Measurements from ENCODE around the gene TMEM143. TPM values are rescaled to one million over a fixed set of nuclear protein-coding genes. Genes with fewer than 3 reads are reported as not detected.

Gene TMEM143
- total RNA-seq, 3 donors from 2014 or later (not counting 1 experiment from before 2014, with no cell fraction given): 10.2 to 12.3 (median 11.1) TPM

GRCh38 chr19:48382286-48382685 lies 18.5 kb upstream of the TMEM143 start:
- Histone ChIP-seq H3K27me3 (ENCODE audit: control insufficient read depth, insufficient read depth, low read length) (no peaks in the 10 kb centered on the region), H3K36me3 (ENCODE audit: control insufficient read depth, insufficient read depth, low read length) (peaks cover 26% of the 10 kb centered on the region), H3K4me1 (ENCODE audit: control insufficient read depth, insufficient read depth, low read length) (no peaks in the 10 kb centered on the region), H3K4me3 (ENCODE audit: low read length) (no peak overlapping the region), H3K27ac (ENCODE audit: low read length) (no peak overlapping the region), H3K9me3 (ENCODE audit: control insufficient read depth, insufficient read depth, low read length) (no peaks in the 10 kb centered on the region)
- Mint-ChIP-seq H3K36me3 (no peaks in the 10 kb centered on the region), H3K9me3 (no peaks in the 10 kb centered on the region), H3K4me3 (no peak overlapping the region), H3K4me1 (no peaks in the 10 kb centered on the region), H3K27ac (no peak overlapping the region), H3K27me3 (ENCODE audit: low read depth in 2 of 2) (no peaks in the 10 kb centered on the region)
- intact Hi-C loops (cut with micrococcal nuclease): no loop called here
- TF ChIP-seq, protein P1, sequence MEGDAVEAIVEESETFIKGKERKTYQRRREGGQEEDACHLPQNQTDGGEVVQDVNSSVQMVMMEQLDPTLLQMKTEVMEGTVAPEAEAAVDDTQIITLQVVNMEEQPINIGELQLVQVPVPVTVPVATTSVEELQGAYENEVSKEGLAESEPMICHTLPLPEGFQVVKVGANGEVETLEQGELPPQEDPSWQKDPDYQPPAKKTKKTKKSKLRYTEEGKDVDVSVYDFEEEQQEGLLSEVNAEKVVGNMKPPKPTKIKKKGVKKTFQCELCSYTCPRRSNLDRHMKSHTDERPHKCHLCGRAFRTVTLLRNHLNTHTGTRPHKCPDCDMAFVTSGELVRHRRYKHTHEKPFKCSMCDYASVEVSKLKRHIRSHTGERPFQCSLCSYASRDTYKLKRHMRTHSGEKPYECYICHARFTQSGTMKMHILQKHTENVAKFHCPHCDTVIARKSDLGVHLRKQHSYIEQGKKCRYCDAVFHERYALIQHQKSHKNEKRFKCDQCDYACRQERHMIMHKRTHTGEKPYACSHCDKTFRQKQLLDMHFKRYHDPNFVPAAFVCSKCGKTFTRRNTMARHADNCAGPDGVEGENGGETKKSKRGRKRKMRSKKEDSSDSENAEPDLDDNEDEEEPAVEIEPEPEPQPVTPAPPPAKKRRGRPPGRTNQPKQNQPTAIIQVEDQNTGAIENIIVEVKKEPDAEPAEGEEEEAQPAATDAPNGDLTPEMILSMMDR (IDR thresholded peaks at IDR 0.05): no peak
- DNase-seq (no peak), ATAC-seq (no peak)
- 92% methylated on average over 8 of the region's 8 CpGs for WGBS (ENCODE audit: insufficient coverage)

- DNase-seq: no peak
- Mint-ChIP-seq H3K4me3 (no peak overlapping the region), H3K36me3 (no peaks in the 10 kb centered on the region), H3K4me1 (no peaks in the 10 kb centered on the region), H3K27me3 (ENCODE audit: low read depth in 2 of 2) (no peaks in the 10 kb centered on the region), H3K27ac (no peak overlapping the region), H3K9me3 (no peaks in the 10 kb centered on the region)
- intact Hi-C loops (cut with micrococcal nuclease): no loop called here
- H3K27ac ChIP-seq (ENCODE audit: low read length): no peak overlapping the region
- no peak overlapping the region for H3K4me3 ChIP-seq (ENCODE audit: low read length)
- TF ChIP-seq, protein P1 (IDR thresholded peaks at IDR 0.05): no peak
- ATAC-seq: no peak
- H3K4me1 ChIP-seq (ENCODE audit: control insufficient read depth, insufficient read depth, low read length): no peaks in the 10 kb centered on the region
- no peaks in the 10 kb centered on the region for H3K9me3 ChIP-seq (ENCODE audit: control insufficient read depth, insufficient read depth, low read length)
- H3K27me3 ChIP-seq (ENCODE audit: control insufficient read depth, insufficient read depth, low read length): no peaks in the 10 kb centered on the region
- 95% methylated on average over 11 of the region's 11 CpGs for WGBS (ENCODE audit: insufficient coverage)
- H3K36me3 ChIP-seq (ENCODE audit: control insufficient read depth, insufficient read depth, low read length): peaks cover 22% of the 10 kb centered on the region
These were observed 17.6 kb upstream of the TMEM143 start for GRCh38 chr19:48381178-48381950.

DNA sequence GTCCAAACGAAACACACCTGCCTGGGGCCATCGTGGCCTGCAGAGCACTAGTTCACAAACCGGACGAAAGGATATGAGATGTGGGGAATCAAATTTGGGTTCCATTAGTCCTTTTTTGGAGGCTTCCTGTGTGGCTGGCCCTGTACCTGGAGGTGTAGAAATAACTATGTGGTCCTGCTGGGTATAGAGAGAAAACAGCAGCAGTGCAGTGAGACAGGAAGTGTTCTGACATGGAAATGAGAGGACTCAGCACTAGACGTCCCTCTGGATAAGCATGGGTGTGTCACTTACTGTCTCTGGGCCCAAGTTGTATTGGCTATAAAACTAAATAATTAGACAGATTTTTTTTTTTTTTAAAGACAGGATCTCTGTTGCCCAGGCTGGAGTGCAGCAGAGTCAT lies 15.3 kb upstream of the TMEM143 start:
- WGBS (ENCODE audit: insufficient coverage): 89% methylated on average over 5 of the region's 5 CpGs
- Mint-ChIP-seq H3K4me1 (no peaks in the 10 kb centered on the region), H3K4me3 (no peak overlapping the region), H3K9me3 (no peaks in the 10 kb centered on the region), H3K27ac (no peak overlapping the region), H3K36me3 (no peaks in the 10 kb centered on the region), H3K27me3 (ENCODE audit: low read depth in 2 of 2) (no peaks in the 10 kb centered on the region)
- intact Hi-C loops (cut with micrococcal nuclease): no loop called here
- Histone ChIP-seq H3K27ac (ENCODE audit: low read length) (no peak overlapping the region), H3K4me1 (ENCODE audit: control insufficient read depth, insufficient read depth, low read length) (no peaks in the 10 kb centered on the region), H3K4me3 (ENCODE audit: low read length) (no peak overlapping the region), H3K9me3 (ENCODE audit: control insufficient read depth, insufficient read depth, low read length) (no peaks in the 10 kb centered on the region), H3K27me3 (ENCODE audit: control insufficient read depth, insufficient read depth, low read length) (no peaks in the 10 kb centered on the region), H3K36me3 (ENCODE audit: control insufficient read depth, insufficient read depth, low read length) (peaks cover 5% of the 10 kb centered on the region)
- no peak for DNase-seq
- ATAC-seq: no peak
- TF ChIP-seq, protein P1 (IDR thresholded peaks at IDR 0.05): no peak

GRCh38 chr19:48378194-48378570 lies 14.4 kb upstream of the TMEM143 start:
- H3K9me3 ChIP-seq (ENCODE audit: control insufficient read depth, insufficient read depth, low read length): no peaks in the 10 kb centered on the region
- H3K4me1 ChIP-seq (ENCODE audit: control insufficient read depth, insufficient read depth, low read length): no peaks in the 10 kb centered on the region
- intact Hi-C loops (cut with micrococcal nuclease): no loop called here
- H3K27ac ChIP-seq (ENCODE audit: low read length): no peak overlapping the region
- no peaks in the 10 kb centered on the region for H3K4me1 Mint-ChIP-seq
- no peak overlapping the region for H3K27ac Mint-ChIP-seq
- no peaks in the 10 kb centered on the region for H3K36me3 Mint-ChIP-seq
- no peaks in the 10 kb centered on the region for H3K9me3 Mint-ChIP-seq
- 89% methylated on average over 10 of the region's 10 CpGs for WGBS (ENCODE audit: insufficient coverage)
- DNase-seq: no peak
- TF ChIP-seq, protein P1 (IDR thresholded peaks at IDR 0.05): no peak
- no peaks in the 10 kb centered on the region for H3K27me3 Mint-ChIP-seq (ENCODE audit: low read depth in 2 of 2)
- H3K4me3 ChIP-seq (ENCODE audit: low read length): no peak overlapping the region
- H3K27me3 ChIP-seq (ENCODE audit: control insufficient read depth, insufficient read depth, low read length): no peaks in the 10 kb centered on the region
- no peak for ATAC-seq
- H3K4me3 Mint-ChIP-seq: no peak overlapping the region
- H3K36me3 ChIP-seq (ENCODE audit: control insufficient read depth, insufficient read depth, low read length): no peaks in the 10 kb centered on the region
